Adrenal gland (tissue), 5 donors: ENCODE measurements around the gene CAMKMT.

Experiments used
- POLR2A ChIP-seq, 2 donors: fragments of 450-650 bp; IDR thresholded peaks; one replicate each; pipeline ENCODE4 v1.6.1; 2017; ENCODE audit warnings: antibody characterized with exemption in 2 of 2, mild to moderate bottlenecking in 2 of 2, moderate library complexity in 1 of 2
- TF ChIP-seq, protein P1 (sequence below), 6 experiments: fragments of 450-650 bp in 4 of 6; fragments of 200-600 bp in 2 of 6; sonication (generic) in 1 of 6; IDR thresholded peaks; 1 replicate in 5 of 6; 2 replicates in 1 of 6; pipeline versions ENCODE4 v1.5.1 to v1.8.0; 2016 to 2021; ENCODE audit warnings: antibody characterized with exemption in 6 of 6, mild to moderate bottlenecking in 2 of 6, moderate library complexity in 1 of 6
- donor health status: DM: no; HTN: no; CAD: no.

DNA sequence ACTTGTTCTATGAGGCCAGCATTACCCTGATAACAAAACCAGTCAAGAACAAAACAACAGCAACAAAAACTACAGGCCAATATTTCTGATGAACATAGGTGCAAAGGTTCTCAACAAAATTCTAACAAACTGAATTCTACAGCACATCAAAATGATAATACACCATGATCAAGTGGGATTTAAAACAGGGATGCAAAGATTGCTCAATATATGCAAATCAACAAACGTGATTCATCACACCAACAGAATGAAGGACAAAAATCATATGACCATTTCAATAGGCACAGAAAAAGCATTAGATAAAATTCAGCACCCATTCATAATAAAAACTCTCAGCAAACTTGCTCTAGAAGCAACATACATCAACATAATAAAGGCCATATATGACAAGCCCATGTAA lies 173.6 kb downstream of the CAMKMT start:
- TF ChIP-seq, protein P1, sequence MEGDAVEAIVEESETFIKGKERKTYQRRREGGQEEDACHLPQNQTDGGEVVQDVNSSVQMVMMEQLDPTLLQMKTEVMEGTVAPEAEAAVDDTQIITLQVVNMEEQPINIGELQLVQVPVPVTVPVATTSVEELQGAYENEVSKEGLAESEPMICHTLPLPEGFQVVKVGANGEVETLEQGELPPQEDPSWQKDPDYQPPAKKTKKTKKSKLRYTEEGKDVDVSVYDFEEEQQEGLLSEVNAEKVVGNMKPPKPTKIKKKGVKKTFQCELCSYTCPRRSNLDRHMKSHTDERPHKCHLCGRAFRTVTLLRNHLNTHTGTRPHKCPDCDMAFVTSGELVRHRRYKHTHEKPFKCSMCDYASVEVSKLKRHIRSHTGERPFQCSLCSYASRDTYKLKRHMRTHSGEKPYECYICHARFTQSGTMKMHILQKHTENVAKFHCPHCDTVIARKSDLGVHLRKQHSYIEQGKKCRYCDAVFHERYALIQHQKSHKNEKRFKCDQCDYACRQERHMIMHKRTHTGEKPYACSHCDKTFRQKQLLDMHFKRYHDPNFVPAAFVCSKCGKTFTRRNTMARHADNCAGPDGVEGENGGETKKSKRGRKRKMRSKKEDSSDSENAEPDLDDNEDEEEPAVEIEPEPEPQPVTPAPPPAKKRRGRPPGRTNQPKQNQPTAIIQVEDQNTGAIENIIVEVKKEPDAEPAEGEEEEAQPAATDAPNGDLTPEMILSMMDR (IDR thresholded peaks at IDR 0.05), result no peak
- no peak for TF ChIP-seq POLR2A (IDR thresholded peaks at IDR 0.05)
